ENCODE results near the gene CACNA1C.

DNA sequence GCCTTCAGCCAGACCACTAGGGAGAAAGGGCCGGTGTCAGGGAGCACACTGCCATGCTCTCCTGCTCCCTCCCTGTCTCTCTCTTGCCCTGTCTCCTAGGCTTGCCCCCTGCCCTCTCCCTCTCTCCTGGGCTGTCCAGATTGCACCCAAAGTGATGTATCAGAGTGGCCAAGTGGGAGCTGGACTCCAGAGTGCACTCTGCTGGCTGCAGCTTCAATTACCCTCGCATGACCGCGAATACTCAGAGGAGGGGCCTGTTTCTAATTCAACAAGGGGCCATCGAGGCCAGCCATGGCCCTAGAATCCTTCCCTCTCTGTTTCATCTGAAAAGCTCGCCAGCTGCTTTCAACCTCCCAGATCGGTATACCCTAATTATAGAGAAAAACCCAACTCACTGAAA, 535.6 kb downstream of the CACNA1C start:
- TF ChIP-seq, protein P1, sequence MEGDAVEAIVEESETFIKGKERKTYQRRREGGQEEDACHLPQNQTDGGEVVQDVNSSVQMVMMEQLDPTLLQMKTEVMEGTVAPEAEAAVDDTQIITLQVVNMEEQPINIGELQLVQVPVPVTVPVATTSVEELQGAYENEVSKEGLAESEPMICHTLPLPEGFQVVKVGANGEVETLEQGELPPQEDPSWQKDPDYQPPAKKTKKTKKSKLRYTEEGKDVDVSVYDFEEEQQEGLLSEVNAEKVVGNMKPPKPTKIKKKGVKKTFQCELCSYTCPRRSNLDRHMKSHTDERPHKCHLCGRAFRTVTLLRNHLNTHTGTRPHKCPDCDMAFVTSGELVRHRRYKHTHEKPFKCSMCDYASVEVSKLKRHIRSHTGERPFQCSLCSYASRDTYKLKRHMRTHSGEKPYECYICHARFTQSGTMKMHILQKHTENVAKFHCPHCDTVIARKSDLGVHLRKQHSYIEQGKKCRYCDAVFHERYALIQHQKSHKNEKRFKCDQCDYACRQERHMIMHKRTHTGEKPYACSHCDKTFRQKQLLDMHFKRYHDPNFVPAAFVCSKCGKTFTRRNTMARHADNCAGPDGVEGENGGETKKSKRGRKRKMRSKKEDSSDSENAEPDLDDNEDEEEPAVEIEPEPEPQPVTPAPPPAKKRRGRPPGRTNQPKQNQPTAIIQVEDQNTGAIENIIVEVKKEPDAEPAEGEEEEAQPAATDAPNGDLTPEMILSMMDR (conservative IDR thresholded peaks at IDR 0.05): no peak
- no peak for TF ChIP-seq EZH2 (IDR thresholded peaks at IDR 0.05; ENCODE audit: low read depth)

All from PC-9 (cell line).